Panc1 (cell line): Measurements from ENCODE around the gene HMGXB4. TPM values are rescaled to one million over a fixed set of nuclear protein-coding genes. Genes with fewer than 3 reads are reported as not detected.

Experiments
- ATAC-seq: fragments of 200-7000 bp; cut with Tn5 transposase; 2 replicates; pipeline ENCODE4 v1.9.1; 2020; ENCODE audit warnings: mild to moderate bottlenecking, moderate library complexity
- BruUV-seq: library from RNA; stranded (reverse); fragments of 400-500 nt; replicated peaks from 2 replicates; lab custom pipeline; 2021; lab: Mats Ljungman, UMichigan
- CTCF ChIA-PET: fragments of 300-600 bp; sonication (Branson Sonifier 250); formaldehyde crosslinking; loops from one replicate; lab custom pipeline; 2022; ENCODE audit warnings: antibody characterized with exemption; lab: Charles Lee
- POLR2A ChIA-PET: fragments of 300-600 bp; sonication (Branson Sonifier 250); formaldehyde crosslinking; loops from one replicate; lab custom pipeline; 2022; ENCODE audit warnings: antibody characterized with exemption; lab: Charles Lee
- DNase-seq: peaks from one replicate; pipeline ENCODE4 v3.0.0-alpha.2; 2010; ENCODE audit warnings: low read depth, low spot score
- H3K27ac ChIP-seq: 2 replicates; pipeline ENCODE4 v1.5.1; 2011; ENCODE audit warnings: mild to moderate bottlenecking, low read length, inconsistent platforms
- H3K27me3 ChIP-seq: fragments of 200-500 bp; sonication (Bioruptor generic); 2 replicates; pipeline ENCODE4 v1.6.0; 2014; ENCODE audit warnings: low read length, inconsistent platforms; ENCODE audit not compliant: control insufficient read depth, insufficient read depth
- H3K36me3 ChIP-seq: fragments of 200-500 bp; sonication (Bioruptor generic); 2 replicates; pipeline ENCODE4 v1.5.1; 2014; ENCODE audit warnings: inconsistent platforms, mild to moderate bottlenecking, low read length, moderate library complexity; ENCODE audit not compliant: control insufficient read depth, insufficient read depth
- H3K4me1 ChIP-seq: 2 replicates; pipeline ENCODE4 v1.5.1; 2011; ENCODE audit warnings: inconsistent platforms, mild to moderate bottlenecking, low read length, moderate library complexity; ENCODE audit not compliant: control insufficient read depth, insufficient read depth
- H3K4me3 ChIP-seq, 2 experiments: 2 replicates each; pipeline ENCODE4 v1.5.1; 2011 to 2012; ENCODE audit warnings: low read depth in 2 of 2, low read length in 2 of 2, mild to moderate bottlenecking in 2 of 2, inconsistent platforms in 1 of 2, moderate library complexity in 1 of 2
- H3K9me3 ChIP-seq: fragments of 200-500 bp; sonication (Bioruptor generic); 2 replicates; pipeline ENCODE4 v1.5.1; 2014; ENCODE audit warnings: low read depth, mild to moderate bottlenecking, inconsistent platforms, low read length, moderate library complexity; ENCODE audit not compliant: control insufficient read depth, insufficient read depth
- CTCF ChIP-seq: fragments of 450-650 bp; IDR thresholded peaks from 2 replicates; pipeline ENCODE4 v1.5.1; 2017; ENCODE audit warnings: mild to moderate bottlenecking
- POLR2AphosphoS5 ChIP-seq: IDR thresholded peaks from 2 replicates; pipeline ENCODE4 v1.6.1; 2012; ENCODE audit warnings: mild to moderate bottlenecking, low read depth, low read length, moderate library complexity
- REST ChIP-seq, 2 experiments: IDR thresholded peaks; 2 replicates each; pipeline ENCODE4 v1.6.1; 2011 to 2012; ENCODE audit warnings: low read depth in 2 of 2, control low read depth in 1 of 2, low read length in 1 of 2, mild to moderate bottlenecking in 1 of 2, moderate library complexity in 1 of 2; ENCODE audit not compliant: insufficient read depth in 1 of 2
- SIN3A ChIP-seq: IDR thresholded peaks from 2 replicates; pipeline ENCODE4 v1.6.1; 2012; ENCODE audit warnings: low read depth, mild to moderate bottlenecking, low read length, moderate library complexity, borderline replicate concordance; ENCODE audit not compliant: insufficient read depth
- TCF7L2 ChIP-seq: IDR thresholded peaks from 2 replicates; pipeline ENCODE4 v1.6.1; 2011; ENCODE audit warnings: mild to moderate bottlenecking, low read depth, low read length, inconsistent platforms
- in situ Hi-C: cut with HindIII; loops from 2 replicates; pipeline ENCODE4 v1.10.0; 2016; ENCODE audit warnings: low sequenced_read_pairs, low pct_unique_long_range_greater_than_20kb
- intact Hi-C: fragments of 100-400 bp; cut with micrococcal nuclease; formaldehyde crosslinking; loops from one replicate; pipeline ENCODE4 v1.10.0; 2022; ENCODE audit not compliant: unreplicated experiment
- total RNA-seq: library from RNA; stranded (reverse); gene quantifications from one replicate; pipeline ENCODE4 v1.2.1, GENCODE V29; 2021; ENCODE audit not compliant: unreplicated experiment

HMGXB4 gene
- total RNA-seq, 1 experiment from 2014 or later = 23.7 TPM

GRCh38 chr22:35264986-35265385, 7.7 kb downstream of the HMGXB4 start:
- Histone ChIP-seq H3K36me3 (peaks cover 40% of the 10 kb centered on the region), H3K4me3 (no peak overlapping the region), H3K4me1 (no peaks in the 10 kb centered on the region), H3K9me3 (no peaks in the 10 kb centered on the region), H3K27me3 (no peaks in the 10 kb centered on the region), H3K27ac (no peak overlapping the region)
- POLR2A ChIA-PET = no interaction called here
- intact Hi-C loops (no loop called here), in situ Hi-C loops (no loop called here)
- ATAC-seq (no peak), DNase-seq (no peak)
- no TSS peak for BruUV-seq
- TF ChIP-seq TCF7L2 (no peak), SIN3A (no peak), POLR2AphosphoS5 (no peak), REST (IDR thresholded peaks at IDR 0.05; ENCODE audit: insufficient read depth in 1 of 2, low read depth in 2 of 2, low read length in 1 of 2) (no peak), CTCF (no peak)
- CTCF ChIA-PET = no interaction called here

GRCh38 chr22:35266277-35266676, 9.0 kb downstream of the HMGXB4 start:
- Histone ChIP-seq H3K4me3 (no peak overlapping the region), H3K4me1 (no peaks in the 10 kb centered on the region), H3K27me3 (no peaks in the 10 kb centered on the region), H3K36me3 (peaks cover 38% of the 10 kb centered on the region), H3K27ac (no peak overlapping the region), H3K9me3 (no peaks in the 10 kb centered on the region)
- DNase-seq = no peak
- no peak for TF ChIP-seq SIN3A
- no peak for TF ChIP-seq REST (IDR thresholded peaks at IDR 0.05; ENCODE audit: insufficient read depth in 1 of 2, low read depth in 2 of 2, low read length in 1 of 2)
- TF ChIP-seq POLR2AphosphoS5 = no peak
- TF ChIP-seq TCF7L2 = no peak
- no peak for TF ChIP-seq CTCF
- no TSS peak for BruUV-seq
- ATAC-seq = no peak
- CTCF ChIA-PET = interaction anchor here (0.6 kb wide), 1 partner anchor 32 kb away, joined by 4 read pairs; no protein-coding TSS in a partner anchor
- POLR2A ChIA-PET = interaction anchor here (0.6 kb wide), 1 partner anchor 131 kb away, joined by 5 read pairs; no protein-coding TSS in a partner anchor
- intact Hi-C loops = no loop called here
- in situ Hi-C loops = no loop called here
